CD8-positive, alpha-beta memory T cell (primary cell): ENCODE measurements around the gene ADGRG1. TPM values are rescaled to one million over a fixed set of nuclear protein-coding genes. Genes with fewer than 3 reads are reported as not detected.
"Not testable (repeated sequence)": the region's sequence is repeated elsewhere in the genome, so short reads cannot be mapped to it uniquely, and the experiment has no call there.

Experiments used
- CTCF ChIA-PET: fragments of 350-600 bp; sonication (Branson Sonifier 250); formaldehyde crosslinking; loops from one replicate; lab custom pipeline; 2021; ENCODE audit warnings: antibody characterized with exemption; lab: Charles Lee
- POLR2A ChIA-PET: fragments of 350-600 bp; sonication (Branson Sonifier 250); formaldehyde crosslinking; loops from one replicate; lab custom pipeline; 2021; ENCODE audit warnings: antibody characterized with exemption; lab: Charles Lee
- DNase-seq, 5 donors: peaks; one replicate each; pipeline versions ENCODE4 v3.0.0 to v3.0.0-alpha.2; 2020 to 2022; ENCODE audit warnings: mixed read lengths in 1 of 5
- H3K27ac ChIP-seq: one replicate; pipeline ENCODE4 v1.7.0; 2013; ENCODE audit warnings: low read depth, mild to moderate bottlenecking, low read length, moderate library complexity
- H3K27me3 ChIP-seq: 2 replicates; pipeline ENCODE4 v1.7.0; 2013; ENCODE audit warnings: low read length, mild to moderate bottlenecking; ENCODE audit not compliant: insufficient read depth, poor library complexity, severe bottlenecking
- H3K36me3 ChIP-seq: 2 replicates; pipeline ENCODE4 v1.7.0; 2013; ENCODE audit warnings: mild to moderate bottlenecking, low read length, moderate library complexity; ENCODE audit not compliant: insufficient read depth
- H3K4me1 ChIP-seq: 2 replicates; pipeline ENCODE4 v1.7.0; 2013; ENCODE audit warnings: mild to moderate bottlenecking, low read length, moderate library complexity; ENCODE audit not compliant: insufficient read depth
- H3K4me3 ChIP-seq: 2 replicates; pipeline ENCODE4 v1.7.0; 2013; ENCODE audit warnings: mild to moderate bottlenecking, low read length
- H3K9me3 ChIP-seq: 2 replicates; pipeline ENCODE4 v1.7.0; 2013; ENCODE audit warnings: mild to moderate bottlenecking, low read length
- H3K27ac Mint-ChIP-seq, 8 donors: one replicate each; pipeline ENCODE4 v1.8.0; 2020 to 2021; ENCODE audit warnings: mixed read lengths in 8 of 8, mild to moderate bottlenecking in 6 of 8, inconsistent platforms in 3 of 8, moderate library complexity in 3 of 8
- H3K27me3 Mint-ChIP-seq, 2 donors: one replicate each; pipeline ENCODE4 v1.8.0; 2020 to 2021; ENCODE audit warnings: mixed read lengths in 2 of 2, mild to moderate bottlenecking in 1 of 2, moderate library complexity in 1 of 2
- H3K36me3 Mint-ChIP-seq, 3 donors: one replicate each; pipeline ENCODE4 v1.8.0; 2020 to 2021; ENCODE audit warnings: mixed read lengths in 3 of 3, inconsistent platforms in 1 of 3, mild to moderate bottlenecking in 1 of 3
- H3K4me1 Mint-ChIP-seq, 3 donors: one replicate each; pipeline ENCODE4 v1.8.0; 2020 to 2021; ENCODE audit warnings: mixed read lengths in 3 of 3, inconsistent platforms in 1 of 3, mild to moderate bottlenecking in 1 of 3
- H3K4me3 Mint-ChIP-seq, 7 donors: one replicate each; pipeline ENCODE4 v1.8.0; 2020 to 2021; ENCODE audit warnings: mixed read lengths in 7 of 7, mild to moderate bottlenecking in 6 of 7, moderate library complexity in 4 of 7, inconsistent platforms in 2 of 7
- H3K9me3 Mint-ChIP-seq, 5 donors: one replicate each; pipeline ENCODE4 v1.8.0; 2020 to 2022; ENCODE audit warnings: mixed read lengths in 5 of 5, mild to moderate bottlenecking in 3 of 5, moderate library complexity in 2 of 5, inconsistent platforms in 1 of 5
- polyA plus RNA-seq: library from polyadenylated mRNA; unstranded; fragments of 300-500 nt; fragmentation: Illumina TruSeq; gene quantifications from one replicate; pipeline ENCODE4 v1.2.3, GENCODE V29; 2021
- total RNA-seq, 2 experiments: library from RNA; stranded (reverse); gene quantifications; one replicate each; pipeline ENCODE4 v1.2.3, GENCODE V29; 2021

The ADGRG1 gene
- total and polyA plus RNA-seq, 3 experiments from 2014 or later: 25.8 to 51.9 (median 29.8) TPM

DNA sequence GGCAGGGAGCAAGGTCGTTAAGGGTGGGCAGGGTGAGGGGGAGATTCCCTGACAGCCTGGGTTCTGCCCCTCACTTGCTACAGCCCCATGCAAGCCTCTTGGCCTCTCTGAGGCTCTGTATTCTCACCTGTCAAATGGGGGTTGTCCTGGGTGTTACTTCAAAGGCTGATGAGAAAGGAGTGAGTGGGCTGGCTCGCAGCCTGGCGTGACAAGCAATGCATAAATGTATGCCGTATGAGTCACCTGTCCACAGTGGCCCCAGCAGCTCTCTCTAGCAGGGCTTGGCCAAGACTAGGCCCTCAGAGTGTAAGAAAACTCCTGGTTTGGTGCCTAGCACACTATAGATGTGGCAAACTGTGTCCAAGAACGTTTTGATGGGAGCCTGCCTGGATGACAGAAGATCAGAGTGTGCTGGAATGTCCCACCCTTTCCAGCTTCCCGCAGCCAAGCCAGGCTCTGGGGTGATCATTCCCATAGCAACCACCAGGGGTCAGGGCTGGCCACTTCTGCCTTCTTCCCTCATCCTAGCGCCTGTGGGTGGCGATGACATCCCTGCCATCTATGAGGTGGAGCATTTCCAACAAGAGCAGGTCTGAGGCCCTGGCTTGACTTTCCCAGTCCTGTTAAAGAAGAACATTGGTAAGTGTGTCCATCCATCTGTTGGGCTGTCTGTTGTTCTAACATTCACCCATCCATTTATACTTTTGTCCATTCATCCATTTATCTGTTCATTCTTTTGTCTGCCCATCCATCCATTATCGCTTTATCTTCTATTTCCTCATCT, 37.2 kb upstream of the ADGRG1 start:
- ChIA-PET POLR2A (interaction anchor here (0.6 to 1.8 kb wide), 5 partner anchors 10 to 56 kb away, joined by 3 to 6 read pairs (median 3); no protein-coding TSS in a partner anchor), CTCF (interaction anchor here (0.7 to 7.5 kb wide), 16 partner anchors 10 to 81 kb away, joined by 3 to 99 read pairs (median 4); partner anchors contain the start of genes ADGRG5 and CCDC102A)
- no peaks in the 10 kb centered on the region for H3K9me3 ChIP-seq
- DNase-seq: peak in 4 of 5 donors; percentile 50 to 80 (median 53)
- Mint-ChIP-seq H3K4me1 (peaks cover 62 to 74% (median 69%) of the 10 kb centered on the region in 3 donors), H3K36me3 (peaks cover 2 to 18% (median 3%) of the 10 kb centered on the region in 3 donors), H3K9me3 (peaks cover 4 to 10% (median 6%) of the 10 kb centered on the region in 5 donors), H3K27me3 (no peaks in the 10 kb centered on the region), H3K4me3 (peak overlapping the region in 6 of 7 donors; percentile 73 to 87 (median 79)), H3K27ac (peak overlapping the region; percentile 75 to 97 (median 94))
- H3K4me3 ChIP-seq: no peak overlapping the region
- no peaks in the 10 kb centered on the region for H3K36me3 ChIP-seq
- H3K4me1 ChIP-seq: peaks cover 37% of the 10 kb centered on the region
- H3K27ac ChIP-seq: no peak overlapping the region
- H3K27me3 ChIP-seq: no peaks in the 10 kb centered on the region

DNA sequence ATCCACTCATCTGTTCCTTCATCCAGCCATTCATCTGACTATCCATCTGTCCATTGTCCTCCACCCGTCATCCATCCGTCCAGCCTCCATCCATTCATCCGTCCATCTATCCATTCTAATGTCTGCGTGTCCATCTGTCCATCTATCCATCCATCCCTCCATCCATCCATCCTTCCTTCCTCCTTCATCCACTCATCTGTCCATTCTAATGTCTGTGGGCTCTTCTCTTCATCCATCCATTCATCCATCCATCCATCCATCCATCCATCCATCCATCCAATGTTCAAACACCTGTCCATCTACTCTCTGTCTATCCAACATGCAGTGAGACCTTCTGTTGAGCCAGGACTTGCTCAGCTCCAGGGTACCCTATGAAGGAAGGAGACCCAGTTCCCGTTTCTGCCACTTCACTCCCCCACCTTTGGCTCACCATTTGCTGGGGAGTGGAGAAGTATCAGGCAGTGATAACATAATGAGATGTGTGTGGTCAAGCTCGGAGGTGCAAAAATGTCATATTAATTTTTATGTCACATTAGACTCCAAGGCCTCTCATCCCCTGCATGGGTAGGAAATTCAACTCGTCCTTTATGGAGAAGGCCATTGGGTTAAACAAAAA, 36.5 kb upstream of the ADGRG1 start:
- H3K4me1 Mint-ChIP-seq: peaks cover 65 to 78% (median 73%) of the 10 kb centered on the region in 3 donors
- Histone ChIP-seq H3K36me3 (no peaks in the 10 kb centered on the region), H3K4me3 (peak overlapping the region; percentile 56), H3K27ac (no peak overlapping the region), H3K4me1 (peaks cover 37% of the 10 kb centered on the region), H3K27me3 (no peaks in the 10 kb centered on the region), H3K9me3 (no peaks in the 10 kb centered on the region)
- H3K4me3 Mint-ChIP-seq: peak overlapping the region in 6 of 7 donors; percentile 73 to 87 (median 79)
- CTCF ChIA-PET: interaction anchor here (0.7 to 7.5 kb wide), 11 partner anchors 9 to 80 kb away, joined by 3 to 99 read pairs (median 10); partner anchors contain the start of gene CCDC102A
- no peak for DNase-seq
- H3K27me3 Mint-ChIP-seq: no peaks in the 10 kb centered on the region
- H3K36me3 Mint-ChIP-seq: peaks cover 2 to 23% (median 5%) of the 10 kb centered on the region in 3 donors
- H3K27ac Mint-ChIP-seq: peak overlapping the region; percentile 75 to 97 (median 94)
- H3K9me3 Mint-ChIP-seq: peaks cover 4 to 14% (median 7%) of the 10 kb centered on the region in 5 donors
- POLR2A ChIA-PET: interaction anchor here (1.3 to 1.8 kb wide), 2 partner anchors 11 to 14 kb away, joined by 4 to 6 read pairs; no protein-coding TSS in a partner anchor

- peaks cover 67 to 78% (median 78%) of the 10 kb centered on the region in 3 donors for H3K4me1 Mint-ChIP-seq
- no peaks in the 10 kb centered on the region for H3K27me3 Mint-ChIP-seq
- peak overlapping the region; percentile 7 to 87 (median 78) for H3K4me3 Mint-ChIP-seq
- H3K9me3 ChIP-seq: no peaks in the 10 kb centered on the region
- peaks cover 37% of the 10 kb centered on the region for H3K4me1 ChIP-seq
- peaks cover 2 to 29% (median 6%) of the 10 kb centered on the region in 3 donors for H3K36me3 Mint-ChIP-seq
- H3K27ac Mint-ChIP-seq: peak overlapping the region; percentile 75 to 97 (median 94)
- CTCF ChIA-PET: interaction anchor here (0.6 to 7.5 kb wide), 8 partner anchors 9 to 734 kb away, joined by 3 to 99 read pairs (median 10); no protein-coding TSS in a partner anchor
- H3K4me3 ChIP-seq: peak overlapping the region; percentile 56
- no peaks in the 10 kb centered on the region for H3K27me3 ChIP-seq
- H3K36me3 ChIP-seq: no peaks in the 10 kb centered on the region
- POLR2A ChIA-PET: interaction anchor here (1.3 to 1.6 kb wide), 2 partner anchors 15 to 17 kb away, joined by 4 to 8 read pairs; no protein-coding TSS in a partner anchor
- peak; percentile 62 to 89 (median 72) for DNase-seq
- H3K9me3 Mint-ChIP-seq: peaks cover 6 to 17% (median 10%) of the 10 kb centered on the region in 5 donors
- H3K27ac ChIP-seq: no peak overlapping the region
Measured at GRCh38 chr16:57592591-57593003, 35.8 kb upstream of the ADGRG1 start.

- Mint-ChIP-seq H3K36me3 (peaks cover 2 to 33% (median 6%) of the 10 kb centered on the region in 3 donors), H3K27ac (peak overlapping the region; percentile 75 to 97 (median 94)), H3K9me3 (peaks cover 6 to 20% (median 12%) of the 10 kb centered on the region in 5 donors), H3K4me3 (peak overlapping the region; percentile 7 to 87 (median 78)), H3K4me1 (peaks cover 68 to 78% (median 77%) of the 10 kb centered on the region in 3 donors), H3K27me3 (no peaks in the 10 kb centered on the region)
- no peak overlapping the region for H3K27ac ChIP-seq
- H3K9me3 ChIP-seq: no peaks in the 10 kb centered on the region
- H3K4me3 ChIP-seq: peak overlapping the region; percentile 56
- DNase-seq: no peak
- POLR2A ChIA-PET: interaction anchor here (1.3 to 1.6 kb wide), 2 partner anchors 15 to 17 kb away, joined by 4 to 8 read pairs; no protein-coding TSS in a partner anchor
- H3K36me3 ChIP-seq: no peaks in the 10 kb centered on the region
- CTCF ChIA-PET: interaction anchor here (0.6 to 7.5 kb wide), 6 partner anchors 9 to 734 kb away, joined by 3 to 99 read pairs (median 10); no protein-coding TSS in a partner anchor
- H3K27me3 ChIP-seq: no peaks in the 10 kb centered on the region
- H3K4me1 ChIP-seq: peaks cover 37% of the 10 kb centered on the region
Measured at GRCh38 chr16:57593021-57593420, 35.4 kb upstream of the ADGRG1 start.

DNA sequence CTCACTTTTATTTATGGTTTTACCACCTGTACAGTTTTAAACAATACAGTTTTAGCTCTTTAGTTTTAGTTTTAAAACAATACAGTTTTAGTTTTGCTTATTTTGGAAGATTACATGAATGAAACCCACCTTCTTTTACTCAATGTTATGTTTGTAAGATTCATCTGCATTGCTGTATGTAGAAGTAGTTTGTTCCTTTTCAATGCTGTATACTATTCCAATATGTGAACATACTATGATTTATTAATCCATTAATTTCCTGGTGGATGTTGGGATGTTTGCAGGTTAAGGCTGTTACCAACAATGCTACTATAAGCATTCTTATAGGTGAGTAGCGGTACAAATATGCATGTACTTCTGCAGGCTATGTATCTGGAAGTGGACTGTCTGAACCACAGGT, 34.4 kb upstream of the ADGRG1 start:
- Mint-ChIP-seq H3K9me3 (peaks cover 6 to 27% (median 15%) of the 10 kb centered on the region in 5 donors), H3K27me3 (no peaks in the 10 kb centered on the region), H3K4me3 (peak overlapping the region in 1 of 7 donors; percentile 40), H3K36me3 (peaks cover 3 to 42% (median 6%) of the 10 kb centered on the region in 3 donors), H3K27ac (peak overlapping the region in 7 of 8 donors; percentile 33 to 96 (median 93)), H3K4me1 (peaks cover 62 to 78% (median 69%) of the 10 kb centered on the region in 3 donors)
- no peaks in the 10 kb centered on the region for H3K9me3 ChIP-seq
- H3K36me3 ChIP-seq: no peaks in the 10 kb centered on the region
- no peaks in the 10 kb centered on the region for H3K27me3 ChIP-seq
- POLR2A ChIA-PET: interaction anchor here (0.6 to 1.6 kb wide), 2 partner anchors 16 to 46 kb away, joined by 5 to 8 read pairs; no protein-coding TSS in a partner anchor
- no peak overlapping the region for H3K27ac ChIP-seq
- CTCF ChIA-PET: interaction anchor here (1.1 to 7.5 kb wide), 4 partner anchors 16 to 57 kb away, joined by 3 to 99 read pairs (median 48); no protein-coding TSS in a partner anchor
- peaks cover 40% of the 10 kb centered on the region for H3K4me1 ChIP-seq
- no peak for DNase-seq
- H3K4me3 ChIP-seq: no peak overlapping the region

- no peak overlapping the region for H3K4me3 Mint-ChIP-seq
- H3K27me3 Mint-ChIP-seq: no peaks in the 10 kb centered on the region
- Histone ChIP-seq H3K4me1 (peaks cover 42% of the 10 kb centered on the region), H3K36me3 (no peaks in the 10 kb centered on the region), H3K4me3 (no peak overlapping the region), H3K27me3 (no peaks in the 10 kb centered on the region), H3K27ac (no peak overlapping the region), H3K9me3 (no peaks in the 10 kb centered on the region)
- ChIA-PET CTCF (interaction anchor here (1.2 to 7.5 kb wide), 4 partner anchors 15 to 75 kb away, joined by 4 to 80 read pairs (median 12); no protein-coding TSS in a partner anchor), POLR2A (interaction anchor here (0.6 kb wide), 1 partner anchor 45 kb away, joined by 5 read pairs; no protein-coding TSS in a partner anchor)
- peaks cover 6 to 48% (median 6%) of the 10 kb centered on the region in 3 donors for H3K36me3 Mint-ChIP-seq
- H3K4me1 Mint-ChIP-seq: peaks cover 63 to 79% (median 69%) of the 10 kb centered on the region in 3 donors
- H3K27ac Mint-ChIP-seq: peak overlapping the region in 4 of 8 donors; percentile 2 to 90 (median 31)
- DNase-seq: no peak
- H3K9me3 Mint-ChIP-seq: peaks cover 6 to 32% (median 15%) of the 10 kb centered on the region in 5 donors
Measured at GRCh38 chr16:57594531-57595031, 33.8 kb upstream of the ADGRG1 start.

GRCh38 chr16:57596234-57596633, 32.2 kb upstream of the ADGRG1 start:
- DNase-seq, H3K36me3 ChIP-seq, H3K27me3 ChIP-seq, H3K27me3 Mint-ChIP-seq, H3K4me3 ChIP-seq, H3K27ac ChIP-seq, H3K4me3 Mint-ChIP-seq, H3K27ac Mint-ChIP-seq, H3K9me3 ChIP-seq, POLR2A ChIA-PET: not testable (repeated sequence)
- peaks cover 45% of the 10 kb centered on the region for H3K4me1 ChIP-seq
- H3K4me1 Mint-ChIP-seq: peaks cover 66 to 84% (median 74%) of the 10 kb centered on the region in 3 donors
- H3K36me3 Mint-ChIP-seq: peaks cover 6 to 50% (median 6%) of the 10 kb centered on the region in 3 donors
- CTCF ChIA-PET: interaction anchor here (1.6 to 2.0 kb wide), 2 partner anchors 44 to 53 kb away, joined by 5 to 8 read pairs; no protein-coding TSS in a partner anchor
- peaks cover 6 to 34% (median 15%) of the 10 kb centered on the region in 5 donors for H3K9me3 Mint-ChIP-seq
